ENCODE measurements around the gene SNX8. TPM values are rescaled to one million over a fixed set of nuclear protein-coding genes. Genes with fewer than 3 reads are reported as not detected.

Gene SNX8
- total and polyA plus RNA-seq, 9 of the 15 experiments (the other 6 are each of a cell fraction or from before 2014, with no cell fraction given): 2.7 to 51.6 (median 16.9) TPM

DNA sequence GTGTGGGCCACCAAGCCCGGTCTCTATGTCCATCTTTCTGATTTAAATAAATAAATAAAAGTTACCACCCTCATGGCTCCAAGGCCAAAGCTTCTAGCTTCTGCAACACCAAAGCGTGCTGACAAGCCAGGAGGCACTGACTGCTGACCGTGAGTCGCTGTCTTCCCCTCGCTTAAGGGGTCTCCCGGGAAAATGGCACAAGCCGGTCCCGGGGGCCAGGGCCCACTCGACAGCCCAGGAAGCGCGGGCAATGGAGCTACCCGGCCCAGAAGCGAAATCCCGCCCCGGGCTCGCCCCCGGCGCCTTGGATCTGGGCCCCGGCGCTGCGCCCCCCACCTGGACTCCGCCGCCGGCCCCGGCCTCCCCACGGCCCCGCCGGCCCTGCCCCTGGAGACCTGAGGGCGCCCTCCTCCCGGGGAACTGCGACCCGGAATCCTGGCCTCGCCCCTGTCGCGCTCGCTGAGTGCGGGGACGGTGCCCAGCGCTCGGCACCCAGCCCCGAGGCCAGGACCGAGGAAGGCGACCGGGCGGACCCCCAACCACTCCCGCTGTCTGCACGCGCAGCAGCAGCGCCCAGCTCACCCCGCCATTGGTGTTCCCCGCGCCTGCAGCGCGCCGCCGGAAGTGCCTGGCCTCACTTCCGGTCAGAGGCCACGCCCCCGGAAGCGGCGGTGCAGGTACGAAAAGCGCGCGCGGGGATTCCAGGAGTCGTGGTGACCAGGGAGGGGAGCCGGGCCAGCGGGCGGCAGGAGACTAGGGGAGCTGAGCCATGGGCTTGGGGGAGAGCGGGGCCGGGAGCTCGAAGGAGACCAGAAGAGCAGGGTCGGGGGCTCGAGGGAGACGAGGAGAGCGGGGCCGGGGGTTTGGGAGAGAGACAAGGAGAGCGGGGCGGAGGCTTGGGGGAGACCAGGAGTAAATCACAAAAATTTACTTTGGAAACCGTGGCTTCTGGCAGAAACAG lies 72.4 kb downstream of the SNX8 start, which contains the start of the genes MRM2 and NUDT1 (continued):
- TF ChIP-seq, protein P1, sequence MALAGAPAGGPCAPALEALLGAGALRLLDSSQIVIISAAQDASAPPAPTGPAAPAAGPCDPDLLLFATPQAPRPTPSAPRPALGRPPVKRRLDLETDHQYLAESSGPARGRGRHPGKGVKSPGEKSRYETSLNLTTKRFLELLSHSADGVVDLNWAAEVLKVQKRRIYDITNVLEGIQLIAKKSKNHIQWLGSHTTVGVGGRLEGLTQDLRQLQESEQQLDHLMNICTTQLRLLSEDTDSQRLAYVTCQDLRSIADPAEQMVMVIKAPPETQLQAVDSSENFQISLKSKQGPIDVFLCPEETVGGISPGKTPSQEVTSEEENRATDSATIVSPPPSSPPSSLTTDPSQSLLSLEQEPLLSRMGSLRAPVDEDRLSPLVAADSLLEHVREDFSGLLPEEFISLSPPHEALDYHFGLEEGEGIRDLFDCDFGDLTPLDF (CRISPR knock-in tag; IDR thresholded peaks at IDR 0.05): peak; percentile 88
- no peak for TF ChIP-seq CBFA2T3 (IDR thresholded peaks at IDR 0.05)
- no peak for TF ChIP-seq PHF21A (IDR thresholded peaks at IDR 0.05; ENCODE audit: borderline replicate concordance, low read depth)
- no peak; the same call in 1 of the 2 replicates for TF ChIP-seq SAFB (IDR thresholded peaks at IDR 0.05; ENCODE audit: borderline replicate concordance, low read depth, low read length)
- TF ChIP-seq SRSF9 (IDR thresholded peaks at IDR 0.05; ENCODE audit: borderline replicate concordance, low read depth, low read length): no peak
- no peak for TF ChIP-seq FOXP4 (CRISPR knock-in tag; IDR thresholded peaks at IDR 0.05; ENCODE audit: borderline replicate concordance)
- TF ChIP-seq GABPB1 (CRISPR knock-in tag; IDR thresholded peaks at IDR 0.05): peak; percentile 96
- no peak for TF ChIP-seq ZFP36 (IDR thresholded peaks at IDR 0.05; ENCODE audit: low read depth, low read length, partially characterized antibody)
- TF ChIP-seq SRSF3 (IDR thresholded peaks at IDR 0.05; ENCODE audit: insufficient read depth, low read length): no peak
- TF ChIP-seq ZNF124 (CRISPR knock-in tag; IDR thresholded peaks at IDR 0.05): no peak
- no peak for TF ChIP-seq CTCFL (IDR thresholded peaks at IDR 0.05; ENCODE audit: borderline replicate concordance, insufficient read depth, low read depth, low read length, poor library complexity, severe bottlenecking)
- no peak for TF ChIP-seq PTTG1 (tag; IDR thresholded peaks at IDR 0.05; ENCODE audit: low read depth)
- peak; percentile 28; the same call in 1 of the 2 replicates for TF ChIP-seq CREB1 (IDR thresholded peaks at IDR 0.05)
- no peak; the same call in 1 of the 2 replicates for TF ChIP-seq CREB1 (CRISPR knock-in tag; IDR thresholded peaks at IDR 0.05)
- TF ChIP-seq ZNF12 (CRISPR knock-in tag; IDR thresholded peaks at IDR 0.05): 0 out of 2 replicates have a peak, but pooled peaks have one; percentile 28
- TF ChIP-seq SMC3 (conservative IDR thresholded peaks at IDR 0.05; ENCODE audit: insufficient read depth, low read depth, low read length): no peak
- no peak; the same call in 1 of the 2 replicates for TF ChIP-seq EP300 (IDR thresholded peaks at IDR 0.05; ENCODE audit: low read length)
- TF ChIP-seq, protein P2, sequence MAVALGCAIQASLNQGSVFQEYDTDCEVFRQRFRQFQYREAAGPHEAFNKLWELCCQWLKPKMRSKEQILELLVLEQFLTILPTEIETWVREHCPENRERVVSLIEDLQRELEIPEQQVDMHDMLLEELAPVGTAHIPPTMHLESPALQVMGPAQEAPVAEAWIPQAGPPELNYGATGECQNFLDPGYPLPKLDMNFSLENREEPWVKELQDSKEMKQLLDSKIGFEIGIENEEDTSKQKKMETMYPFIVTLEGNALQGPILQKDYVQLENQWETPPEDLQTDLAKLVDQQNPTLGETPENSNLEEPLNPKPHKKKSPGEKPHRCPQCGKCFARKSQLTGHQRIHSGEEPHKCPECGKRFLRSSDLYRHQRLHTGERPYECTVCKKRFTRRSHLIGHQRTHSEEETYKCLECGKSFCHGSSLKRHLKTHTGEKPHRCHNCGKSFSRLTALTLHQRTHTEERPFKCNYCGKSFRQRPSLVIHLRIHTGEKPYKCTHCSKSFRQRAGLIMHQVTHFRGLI (CRISPR knock-in tag; IDR thresholded peaks at IDR 0.05): no peak
- TF ChIP-seq XRCC3 (IDR thresholded peaks at IDR 0.05): no peak
- TF ChIP-seq, protein P3, sequence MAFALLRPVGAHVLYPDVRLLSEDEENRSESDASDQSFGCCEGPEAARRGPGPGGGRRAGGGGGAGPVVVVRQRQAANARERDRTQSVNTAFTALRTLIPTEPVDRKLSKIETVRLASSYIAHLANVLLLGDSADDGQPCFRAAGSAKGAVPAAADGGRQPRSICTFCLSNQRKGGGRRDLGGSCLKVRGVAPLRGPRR (CRISPR knock-in tag; IDR thresholded peaks at IDR 0.05): no peak

Data from K562 (cell line).